LNCaP clone FGC (cell line): ENCODE results near the gene LZTFL1.

ENCODE experiments used
- DNase-seq: peaks from one replicate; pipeline ENCODE4 v3.0.0-alpha.2; 2011; ENCODE audit warnings: low read depth
- H3K4me3 ChIP-seq: 2 replicates; pipeline ENCODE4 v1.5.1; 2011; ENCODE audit warnings: mild to moderate bottlenecking, low read depth, low read length, control low read depth
- CTCF ChIP-seq: IDR thresholded peaks from 2 replicates; pipeline ENCODE4 v1.5.1; 2012; ENCODE audit warnings: mild to moderate bottlenecking; ENCODE audit not compliant: control insufficient read depth, insufficient read depth; ENCODE audit errors: extremely low read depth

The LZTFL1 gene

GRCh38 chr3:45807681-45808540 is 34.0 kb downstream of the LZTFL1 start:
- DNase-seq: no peak
- no peak overlapping the region for H3K4me3 ChIP-seq
- TF ChIP-seq CTCF: no peak

- H3K4me3 ChIP-seq: no peak overlapping the region
- TF ChIP-seq CTCF: no peak
- no peak for DNase-seq
Observed at GRCh38 chr3:45807133-45807532, 34.8 kb downstream of the LZTFL1 start.

GRCh38 chr3:45806072-45806471 is 35.8 kb downstream of the LZTFL1 start:
- DNase-seq: no peak
- H3K4me3 ChIP-seq: no peak overlapping the region
- no peak for TF ChIP-seq CTCF

- H3K4me3 ChIP-seq: no peak overlapping the region
- DNase-seq: no peak
- TF ChIP-seq CTCF: no peak
Observed at GRCh38 chr3:45803252-45803935, 38.5 kb downstream of the LZTFL1 start.

GRCh38 chr3:45802146-45802545 is 39.8 kb downstream of the LZTFL1 start:
- TF ChIP-seq CTCF: no peak
- no peak for DNase-seq
- H3K4me3 ChIP-seq: no peak overlapping the region

- TF ChIP-seq CTCF: no peak
- no peak for DNase-seq
- H3K4me3 ChIP-seq: no peak overlapping the region
Observed at GRCh38 chr3:45800611-45801010, 41.3 kb downstream of the LZTFL1 start.
